Measurements from ENCODE around the gene SNAI1. TPM values are rescaled to one million over a fixed set of nuclear protein-coding genes. Genes with fewer than 3 reads are reported as not detected.
"Not testable (repeated sequence)": the region's sequence is repeated elsewhere in the genome, so short reads cannot be mapped to it uniquely, and the experiment has no call there.

Gene SNAI1
- total and polyA plus RNA-seq, 2 donors (not counting 1 experiment from before 2014, with no cell fraction given): 4.3 to 4.9 TPM

GRCh38 chr20:49993301-49993751 is 10.5 kb downstream of the SNAI1 start:
- ATAC-seq (ENCODE audit: low read depth): peak; percentile 91
- Histone ChIP-seq H3K4me2 (replicated peaks; ENCODE audit: low read depth, low read length, poor library complexity, severe bottlenecking) (peak overlapping the region; percentile 40), H3K9ac (ENCODE audit: low read length) (no peak overlapping the region), H3K79me2 (ENCODE audit: control insufficient read depth, insufficient read depth, low read length) (no peaks in the 10 kb centered on the region), H3K27ac (ENCODE audit: low read length in 2 of 2) (no peak overlapping the region), H3K9me3 (ENCODE audit: control extremely low read depth in 1 of 3, control insufficient read depth in 2 of 3, insufficient read depth in 1 of 3, low read length in 2 of 3) (no peaks in the 10 kb centered on the region), H4K20me1 (ENCODE audit: control insufficient read depth, insufficient read depth, low read length, poor library complexity, severe bottlenecking) (no peaks in the 10 kb centered on the region), H3K4me3 (ENCODE audit: control extremely low read depth in 1 of 5, extremely low read depth in 1 of 5, insufficient read depth in 1 of 5, low read depth in 2 of 5, low read length in 4 of 5) (no peak overlapping the region), H3K27me3 (replicated peaks in 1 of 4; ENCODE audit: control extremely low read depth in 1 of 4, control insufficient read depth in 3 of 4, insufficient read depth in 4 of 4, low read length in 3 of 4) (peaks cover 0 to 6% (median 0%) of the 10 kb centered on the region in 4 experiments), H3K36me3 (replicated peaks in 1 of 2; ENCODE audit: control extremely low read depth in 1 of 2, control insufficient read depth in 1 of 2, extremely low read depth in 1 of 2, insufficient read depth in 2 of 2, low read length in 1 of 2) (no peaks in the 10 kb centered on the region), H3K4me1 (ENCODE audit: control insufficient read depth in 2 of 2, insufficient read depth in 2 of 2, low read length in 2 of 2) (peaks cover 3 to 8% of the 10 kb centered on the region in 2 donors), H2AFZ (ENCODE audit: insufficient read depth, low read depth, low read length, poor library complexity, severe bottlenecking) (no peak overlapping the region)
- no peaks in the 10 kb centered on the region for H3K9me3 Mint-ChIP-seq (ENCODE audit: insufficient read depth)
- WGBS (ENCODE audit: insufficient coverage): 21% methylated on average over 3 of the region's 6 CpGs
- intact Hi-C loops (cut with micrococcal nuclease): no loop called here
- no peak overlapping the region for H3K4me3 Mint-ChIP-seq
- TF ChIP-seq CTCF (IDR thresholded peaks at IDR 0.05): no peak
- no peak for TF ChIP-seq EZH2 (IDR thresholded peaks at IDR 0.05; ENCODE audit: borderline replicate concordance, insufficient read depth, low read depth, low read length, poor library complexity, severe bottlenecking)
- H3K27me3 Mint-ChIP-seq: peaks cover 2% of the 10 kb centered on the region
- ChIA-PET CTCF (interaction anchor here (1.6 to 2.2 kb wide), 4 partner anchors 12 to 78 kb away, joined by 5 to 10 read pairs (median 6); no protein-coding TSS in a partner anchor), POLR2A (interaction anchor here (0.7 kb wide), 1 partner anchor 20 kb away, joined by 4 read pairs; no protein-coding TSS in a partner anchor)
- DNase-seq: peak; percentile 78
- H3K4me1 Mint-ChIP-seq: peaks cover 9% of the 10 kb centered on the region
- peak overlapping the region; percentile 50 for H3K27ac Mint-ChIP-seq

- H3K4me2 ChIP-seq (replicated peaks; ENCODE audit: low read depth, low read length, poor library complexity, severe bottlenecking): no peak overlapping the region
- H2AFZ ChIP-seq (ENCODE audit: insufficient read depth, low read depth, low read length, poor library complexity, severe bottlenecking): no peak overlapping the region
- no peak overlapping the region for H3K4me3 ChIP-seq (ENCODE audit: control extremely low read depth in 1 of 5, extremely low read depth in 1 of 5, insufficient read depth in 1 of 5, low read depth in 2 of 5, low read length in 4 of 5)
- no peaks in the 10 kb centered on the region for H3K9me3 ChIP-seq (ENCODE audit: control extremely low read depth in 1 of 3, control insufficient read depth in 2 of 3, insufficient read depth in 1 of 3, low read length in 2 of 3)
- H3K36me3 ChIP-seq (replicated peaks in 1 of 2; ENCODE audit: control extremely low read depth in 1 of 2, control insufficient read depth in 1 of 2, extremely low read depth in 1 of 2, insufficient read depth in 2 of 2, low read length in 1 of 2): no peaks in the 10 kb centered on the region
- no peak overlapping the region for H3K9ac ChIP-seq (ENCODE audit: low read length)
- no peaks in the 10 kb centered on the region for H3K27me3 ChIP-seq (replicated peaks in 1 of 4; ENCODE audit: control extremely low read depth in 1 of 4, control insufficient read depth in 3 of 4, insufficient read depth in 4 of 4, low read length in 3 of 4)
- peaks cover 11 to 21% of the 10 kb centered on the region in 2 donors for H3K4me1 ChIP-seq (ENCODE audit: control insufficient read depth in 2 of 2, insufficient read depth in 2 of 2, low read length in 2 of 2)
- H3K27ac ChIP-seq (ENCODE audit: low read length in 2 of 2): no peak overlapping the region
- Mint-ChIP-seq H3K27me3 (peaks cover 2% of the 10 kb centered on the region), H3K4me1 (peaks cover 18% of the 10 kb centered on the region), H3K27ac (no peak overlapping the region), H3K4me3 (no peak overlapping the region), H3K9me3 (ENCODE audit: insufficient read depth) (no peaks in the 10 kb centered on the region)
- intact Hi-C loops (cut with micrococcal nuclease): loop anchor here (5.0 kb wide), 1 partner anchor 77 kb away; no protein-coding TSS in a partner anchor
- ChIA-PET CTCF (interaction anchor here (2.2 kb wide), 1 partner anchor 17 kb away, joined by 10 read pairs; no protein-coding TSS in a partner anchor), POLR2A (no interaction called here)
- no peak for DNase-seq
- no peak for TF ChIP-seq CTCF (IDR thresholded peaks at IDR 0.05)
- no peaks in the 10 kb centered on the region for H3K79me2 ChIP-seq (ENCODE audit: control insufficient read depth, insufficient read depth, low read length)
- ATAC-seq (ENCODE audit: low read depth): no peak
- 96% methylated on average over 2 of the region's 3 CpGs for WGBS (ENCODE audit: insufficient coverage)
- no peaks in the 10 kb centered on the region for H4K20me1 ChIP-seq (ENCODE audit: control insufficient read depth, insufficient read depth, low read length, poor library complexity, severe bottlenecking)
Measured at GRCh38 chr20:49995586-49995985, 12.8 kb downstream of the SNAI1 start.

- 94% methylated on average over 7 of the region's 15 CpGs for WGBS (ENCODE audit: insufficient coverage)
- not testable (repeated sequence) for H3K9me3 ChIP-seq (ENCODE audit: control extremely low read depth in 1 of 3, control insufficient read depth in 2 of 3, insufficient read depth in 1 of 3, low read length in 2 of 3); H3K79me2 ChIP-seq (ENCODE audit: control insufficient read depth, insufficient read depth, low read length); H3K27me3 Mint-ChIP-seq; H3K27ac ChIP-seq (ENCODE audit: low read length in 2 of 2); H3K36me3 ChIP-seq (replicated peaks in 1 of 2; ENCODE audit: control extremely low read depth in 1 of 2, control insufficient read depth in 1 of 2, extremely low read depth in 1 of 2, insufficient read depth in 2 of 2, low read length in 1 of 2); H3K9me3 Mint-ChIP-seq (ENCODE audit: insufficient read depth); H3K9ac ChIP-seq (ENCODE audit: low read length); H3K27ac Mint-ChIP-seq; DNase-seq; H4K20me1 ChIP-seq (ENCODE audit: control insufficient read depth, insufficient read depth, low read length, poor library complexity, severe bottlenecking); H3K27me3 ChIP-seq (replicated peaks in 1 of 4; ENCODE audit: control extremely low read depth in 1 of 4, control insufficient read depth in 3 of 4, insufficient read depth in 4 of 4, low read length in 3 of 4); H3K4me3 ChIP-seq (ENCODE audit: control extremely low read depth in 1 of 5, extremely low read depth in 1 of 5, insufficient read depth in 1 of 5, low read depth in 2 of 5, low read length in 4 of 5); ATAC-seq (ENCODE audit: low read depth); H2AFZ ChIP-seq (ENCODE audit: insufficient read depth, low read depth, low read length, poor library complexity, severe bottlenecking)
- POLR2A ChIA-PET: interaction anchor here (0.7 to 1.2 kb wide), 5 partner anchors 10 to 1646 kb away, joined by 3 to 8 read pairs (median 5); no protein-coding TSS in a partner anchor
- Histone ChIP-seq H3K4me1 (ENCODE audit: control insufficient read depth in 2 of 2, insufficient read depth in 2 of 2, low read length in 2 of 2) (peaks cover 8 to 15% of the 10 kb centered on the region in 2 donors), H3K4me2 (replicated peaks; ENCODE audit: low read depth, low read length, poor library complexity, severe bottlenecking) (peak overlapping the region; percentile 51)
- Mint-ChIP-seq H3K4me3 (peak overlapping the region; percentile 35), H3K4me1 (peaks cover 18% of the 10 kb centered on the region)
- intact Hi-C loops (cut with micrococcal nuclease): loop anchor here (1.0 to 5.0 kb wide), 4 partner anchors 14 to 74 kb away; partner anchors contain the start of gene SNAI1
- CTCF ChIA-PET: interaction anchor here (0.6 to 2.6 kb wide), 7 partner anchors 14 to 669 kb away, joined by 3 to 15 read pairs (median 4); no protein-coding TSS in a partner anchor
Measured at GRCh38 chr20:49998478-49999188, 15.9 kb downstream of the SNAI1 start.

Measured in B cell (primary cell).